GM18520 (cell line): Measurements from ENCODE around the gene UTP14C.
"Not testable (repeated sequence)": the region's sequence is repeated elsewhere in the genome, so short reads cannot be mapped to it uniquely, and the experiment has no call there.

Source experiments
- ATAC-seq: cut with Tn5 transposase; IDR thresholded peaks from one replicate; pipeline ENCODE4 v1.9.1; 2021; ENCODE audit not compliant: unreplicated experiment

UTP14C gene

GRCh38 chr13:52003541-52003940, 20.9 kb upstream of the UTP14C start:
- ATAC-seq = no peak

DNA sequence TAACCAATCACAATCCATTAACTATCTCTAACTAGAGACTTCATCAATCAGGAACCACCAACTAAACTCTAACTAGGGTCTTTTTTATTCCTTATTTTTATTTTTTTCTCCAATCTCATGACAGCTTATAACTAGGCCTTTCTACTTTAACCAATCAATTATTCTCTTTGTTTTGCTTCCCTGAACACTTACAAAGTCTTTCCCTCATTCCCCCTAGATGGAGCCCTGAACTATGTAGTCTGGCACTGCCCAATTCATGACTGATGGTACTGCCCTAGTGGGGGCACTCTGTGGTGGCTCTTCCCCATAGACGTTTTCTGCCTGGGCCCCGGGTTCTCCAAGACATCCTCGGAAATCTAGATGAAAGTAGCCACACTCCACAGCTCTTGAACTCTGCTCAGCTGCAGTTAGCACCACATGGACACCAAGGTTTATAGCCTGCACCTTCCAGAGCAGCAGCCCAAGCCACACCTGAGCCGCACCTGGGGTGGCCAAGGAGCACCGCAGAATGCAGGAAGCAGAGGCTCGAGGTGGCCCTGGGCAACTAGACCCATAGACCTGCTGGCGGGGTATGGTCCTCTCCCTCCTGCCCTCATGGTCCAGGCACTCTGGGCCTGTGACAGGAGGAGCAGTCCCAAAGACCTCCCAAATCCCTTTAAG, 19.9 kb upstream of the UTP14C start:
- ATAC-seq = no peak

- ATAC-seq = no peak
These were observed 18.5 kb upstream of the UTP14C start for GRCh38 chr13:52005841-52006522.

DNA sequence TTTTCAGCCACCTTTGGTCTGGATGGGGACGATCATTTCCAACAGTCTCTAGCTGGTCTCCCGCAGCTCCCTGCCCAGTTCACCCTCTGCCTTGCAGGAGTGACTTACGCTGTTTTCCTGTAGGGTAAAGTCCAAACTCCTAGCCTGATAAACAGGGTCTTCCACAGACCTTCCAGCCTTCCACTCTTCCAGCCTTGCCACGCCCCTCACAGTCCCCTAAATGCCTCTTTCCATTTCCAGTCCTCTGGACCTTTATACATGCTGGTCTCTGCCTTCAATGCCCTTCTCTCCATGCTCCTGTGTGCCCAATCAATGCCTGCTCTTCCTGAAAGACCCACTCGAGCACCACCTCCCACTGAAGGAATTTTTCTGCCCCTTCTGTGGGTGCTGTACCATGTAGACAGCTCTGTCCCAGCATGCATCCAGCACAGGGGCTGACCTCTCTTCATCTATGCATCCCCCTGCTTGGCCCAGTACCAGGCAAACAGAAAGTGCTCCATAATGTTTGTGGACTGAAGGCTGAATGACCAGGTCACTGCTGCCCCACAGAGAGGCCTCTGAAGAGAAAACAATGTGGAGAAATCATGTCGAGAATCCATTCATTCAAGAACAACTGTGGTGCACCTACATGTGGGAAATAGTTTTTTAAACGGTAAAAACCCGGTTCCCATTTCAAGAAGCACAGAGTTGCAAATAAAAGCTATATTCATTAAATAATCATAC, 17.8 kb upstream of the UTP14C start:
- ATAC-seq = no peak

- ATAC-seq = no peak
These were observed 14.5 kb upstream of the UTP14C start for GRCh38 chr13:52009946-52010345.

DNA sequence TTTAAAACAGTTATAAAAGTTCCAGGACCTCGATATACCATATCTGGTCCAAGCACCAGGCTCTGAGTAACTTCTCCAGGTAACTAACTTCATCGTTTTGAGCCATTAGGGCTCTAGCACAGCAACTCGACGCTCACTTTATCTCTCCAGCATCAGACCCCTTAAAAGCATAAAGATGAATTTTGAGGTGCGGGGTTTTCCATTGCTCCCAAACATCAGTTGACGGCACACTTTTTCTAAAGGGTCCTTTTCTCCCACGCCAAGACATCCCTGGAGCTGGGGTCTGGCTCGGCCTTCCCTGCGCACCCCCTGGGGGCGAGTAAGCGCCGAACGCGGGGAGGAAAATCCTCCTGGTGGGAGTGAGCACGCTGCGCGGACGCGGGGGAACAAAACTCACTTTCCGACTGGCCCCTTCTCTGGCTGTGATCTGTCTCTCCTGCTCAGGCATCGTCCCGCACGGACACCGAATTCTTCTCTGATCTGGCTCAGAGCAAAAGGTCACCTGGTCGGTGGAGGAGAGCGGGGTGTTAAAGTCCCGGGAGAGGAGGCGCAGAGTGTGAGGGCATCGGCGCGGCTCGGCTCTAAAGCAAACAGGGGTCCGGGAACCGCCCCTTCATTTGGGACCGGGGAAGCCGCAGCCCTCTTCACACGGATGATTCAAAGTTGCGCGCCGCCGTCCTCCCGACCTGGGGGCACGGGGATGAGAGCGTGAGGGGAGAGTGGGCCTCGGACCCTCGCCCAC, 13.4 kb upstream of the UTP14C start, which contains the start of gene ATP7B:
TSS of gene ATP7B (minus strand) at position 561 of the 742 bp plus-strand sequence. CDS start at position 448, 113 bp downstream.
- ATAC-seq = no peak

GRCh38 chr13:52011632-52012511, 12.6 kb upstream of the UTP14C start, which contains the start of gene ALG11:
Gene ALG11 (plus strand): TSS chr13:52012398. CDS start chr13:52012419, 21 bp downstream.
- ATAC-seq = peak; percentile 99

DNA sequence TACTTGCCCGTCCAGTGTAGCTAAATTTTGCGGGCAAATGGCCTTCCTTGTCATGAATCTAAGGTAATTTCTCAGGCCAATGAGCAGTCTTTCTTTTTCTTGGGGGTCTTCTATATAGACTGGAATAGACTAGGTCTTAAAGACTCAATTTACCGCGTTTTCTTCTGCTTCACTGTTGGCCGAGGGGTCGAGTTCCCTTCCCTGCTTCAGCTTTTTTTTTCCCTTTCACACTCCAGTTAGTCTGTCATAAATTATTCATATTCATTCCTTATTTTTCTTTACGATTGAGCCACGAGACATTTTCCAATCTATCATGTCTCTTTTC, 12.0 kb upstream of the UTP14C start:
- ATAC-seq = no peak

GRCh38 chr13:52016296-52016695, 8.2 kb upstream of the UTP14C start:
- ATAC-seq = no peak

- no peak for ATAC-seq
These were observed 4.3 kb upstream of the UTP14C start for GRCh38 chr13:52020191-52020590.

DNA sequence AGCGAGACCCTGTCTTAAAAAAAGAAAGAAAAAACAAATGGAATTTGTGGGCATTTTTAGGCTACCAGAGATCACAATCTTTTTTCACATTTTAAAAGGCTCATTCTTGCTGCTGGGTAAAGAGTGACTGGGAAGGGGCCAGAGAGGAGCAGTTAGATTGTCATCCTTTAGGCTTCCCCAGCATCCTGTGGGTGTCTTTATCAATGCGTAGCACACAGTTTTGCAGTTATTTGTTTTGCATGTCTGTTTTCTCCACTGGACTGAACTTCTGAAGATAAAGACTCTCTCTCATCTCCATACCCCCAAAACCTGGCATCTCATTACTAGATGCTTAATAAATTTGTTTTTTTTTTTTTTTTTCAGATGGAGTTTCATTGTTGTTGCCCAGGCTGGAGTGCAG, 2.1 kb upstream of the UTP14C start:
- ATAC-seq = no peak

DNA sequence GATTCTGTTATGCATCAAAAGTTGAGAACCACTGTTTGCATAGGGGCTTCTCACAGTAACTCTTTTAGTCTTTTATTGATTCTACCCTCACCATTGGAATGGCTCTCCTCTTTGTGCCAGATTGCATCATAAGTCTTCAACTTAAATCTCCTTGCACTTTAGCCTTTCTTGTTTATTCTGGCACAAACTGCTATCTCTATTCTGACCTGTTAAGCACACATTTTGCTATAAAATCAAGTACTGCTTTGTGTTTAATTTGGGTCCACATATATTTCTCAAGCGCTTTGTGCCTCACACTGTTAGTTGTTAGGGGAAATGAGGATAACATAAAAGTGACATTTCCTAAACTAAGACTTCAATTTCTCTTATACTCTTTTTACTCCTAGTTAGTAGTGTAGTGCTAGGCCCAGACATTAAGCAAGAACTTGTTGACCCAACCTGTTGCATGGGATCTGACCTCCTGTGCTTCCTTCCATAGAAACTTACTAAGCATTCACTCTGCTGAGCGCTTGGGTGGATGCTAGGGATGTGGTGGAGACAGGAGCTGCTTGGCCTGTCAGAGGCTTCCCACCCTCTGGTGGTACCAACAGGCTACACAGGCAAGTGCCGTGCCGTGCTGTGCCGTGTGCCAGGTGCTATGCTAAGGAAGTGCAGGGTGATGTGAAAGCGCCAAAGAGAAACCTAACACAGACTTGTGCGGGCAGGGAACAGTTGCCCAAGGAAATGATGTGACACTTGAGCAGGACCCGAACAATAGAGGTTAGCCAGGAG, 1.2 kb downstream of the UTP14C start:
- ATAC-seq = no peak

DNA sequence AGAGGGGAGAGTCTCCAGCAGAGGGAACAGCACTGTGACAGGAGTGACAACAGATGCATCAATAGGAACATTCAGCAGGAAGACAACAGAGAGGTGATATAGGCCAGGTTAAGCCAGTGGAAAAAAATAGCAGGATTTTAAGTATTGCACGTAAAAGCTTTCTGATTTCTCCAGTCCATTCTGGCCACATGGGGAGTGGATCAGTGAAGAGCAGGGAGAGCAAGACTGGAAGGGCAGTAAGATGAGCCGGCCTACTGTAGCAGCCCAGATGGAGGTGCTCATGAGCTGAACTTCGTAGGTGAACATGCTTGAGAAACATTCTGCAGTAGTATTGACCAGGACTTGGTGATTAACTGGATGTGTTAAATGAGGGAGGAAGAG, 1.7 kb downstream of the UTP14C start:
- no peak for ATAC-seq

- ATAC-seq = no peak
These were observed 3.3 kb downstream of the UTP14C start for GRCh38 chr13:52027832-52028231.

DNA sequence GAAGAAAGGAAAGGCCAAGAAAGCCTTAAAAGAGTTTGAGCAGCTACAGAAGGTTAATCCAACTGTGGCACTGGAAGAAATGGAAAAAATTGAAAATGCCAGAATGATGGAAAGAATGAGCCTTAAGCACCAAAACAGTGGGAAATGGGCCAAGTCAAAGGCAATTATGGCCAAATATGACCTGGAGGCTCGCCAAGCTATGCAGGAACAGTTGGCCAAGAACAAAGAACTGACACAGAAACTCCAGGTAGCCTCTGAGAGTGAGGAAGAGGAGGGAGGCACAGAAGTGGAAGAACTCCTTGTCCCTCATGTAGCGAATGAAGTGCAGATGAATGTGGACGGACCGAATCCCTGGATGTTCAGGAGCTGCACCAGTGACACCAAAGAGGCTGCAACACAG, 5.1 kb downstream of the UTP14C start:
- ATAC-seq = no peak

GRCh38 chr13:52030401-52030800, 5.9 kb downstream of the UTP14C start:
- not testable (repeated sequence) for ATAC-seq

- no peak for ATAC-seq
These were observed 8.5 kb downstream of the UTP14C start for GRCh38 chr13:52033039-52033438.

DNA sequence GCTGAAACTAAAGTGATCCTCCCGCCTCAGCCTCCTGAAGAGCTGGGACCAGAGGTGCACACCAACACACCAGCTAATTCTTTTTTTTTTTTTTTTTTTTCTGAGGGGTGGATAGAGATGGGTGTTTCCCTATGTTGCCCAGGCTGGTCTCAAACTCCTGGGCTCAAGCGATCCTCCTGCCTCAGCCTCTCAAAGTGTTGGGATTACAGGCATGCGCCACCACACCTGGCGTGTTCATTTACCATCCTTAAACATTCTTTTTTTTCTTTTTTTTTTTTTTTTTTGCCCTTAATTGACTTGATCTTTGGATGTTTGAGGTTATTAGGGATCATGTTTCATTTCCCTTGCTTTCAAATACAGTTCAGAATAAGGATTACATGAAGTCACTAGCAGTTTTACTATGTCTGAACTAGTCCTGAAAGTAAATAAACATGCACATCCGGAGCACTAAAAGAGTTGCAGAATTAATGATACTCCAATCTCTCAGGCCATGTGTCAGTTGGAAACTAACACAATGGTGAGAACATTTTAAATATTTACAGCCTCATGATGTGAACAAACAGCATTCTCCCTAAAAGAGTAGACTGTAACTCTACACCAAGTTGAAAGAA, 10.2 kb downstream of the UTP14C start:
- ATAC-seq = no peak

GRCh38 chr13:52036037-52036436, 11.5 kb downstream of the UTP14C start:
- no peak for ATAC-seq
